Frontal cortex (tissue), 4 donors: ENCODE results near the gene HAAO. TPM values are rescaled to one million over a fixed set of nuclear protein-coding genes. Genes with fewer than 3 reads are reported as not detected.

Experiments
- DNase-seq, 2 donors: peaks; one replicate each; pipeline ENCODE4 v3.0.0; 2012; ENCODE audit warnings: low spot score in 2 of 2
- FAIRE-seq: peaks from 2 replicates; lab custom pipeline; 2012; peaks lifted over from hg19 to GRCh38; lab: Jason Lieb, UNC
- total RNA-seq: library from RNA; depleted of rRNA; stranded (reverse); fragments of >200 nt; gene quantifications from one replicate; pipeline ENCODE4 v1.2.3, GENCODE V29; 2014
- donor health status: control.
- donor health status: control.
- donor health status: control.

HAAO gene
- total RNA-seq, 1 donor from 2014 or later: 0.82 TPM

GRCh38 chr2:42722320-42723190, 69.8 kb downstream of the HAAO start:
- DNase-seq: peak in 1 of 2 donors; percentile 24
- no peak for FAIRE-seq

GRCh38 chr2:42721898-42722297, 70.5 kb downstream of the HAAO start:
- FAIRE-seq (no peak), DNase-seq (no peak)

Other genes starting within 250 kb of the HAAO start
- 30.6 TPM for gene MTA3, start 224.0 kb downstream of the HAAO start, total RNA-seq
- not detected for gene OXER1, start 28.4 kb downstream of the HAAO start, total RNA-seq